HG03442 (cell line): Measurements from ENCODE around the gene CRKL.

Experiments
- ATAC-seq: cut with Tn5 transposase; IDR thresholded peaks from one replicate; pipeline ENCODE4 v1.9.1; 2021; ENCODE audit warnings: mild to moderate bottlenecking, moderate library complexity; ENCODE audit not compliant: unreplicated experiment

CRKL gene

GRCh38 chr22:20951151-20951931, 34.1 kb downstream of the CRKL start:
- ATAC-seq, result no peak

DNA sequence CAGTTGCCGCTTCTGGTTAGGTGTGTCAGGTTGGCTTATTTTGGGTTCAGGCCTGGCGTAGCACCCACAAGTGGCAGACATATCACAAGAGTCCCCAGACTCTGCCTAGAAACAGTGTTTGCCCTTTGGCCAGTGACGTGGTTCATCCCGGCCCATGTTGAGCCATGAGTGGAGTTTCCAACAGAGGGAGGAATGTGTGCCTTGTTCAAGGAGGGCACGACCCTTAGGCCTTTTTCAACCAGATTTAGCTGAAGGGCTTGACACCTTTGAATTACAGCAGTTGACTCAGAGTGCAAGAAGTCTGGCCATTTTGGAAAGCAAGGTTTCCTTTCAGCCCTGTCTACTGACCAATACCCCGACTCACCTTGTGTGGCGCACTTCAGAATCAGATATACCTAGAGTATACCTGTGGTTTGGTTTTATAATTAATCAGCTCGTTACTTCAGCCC, 34.7 kb downstream of the CRKL start:
- no peak for ATAC-seq

- no peak for ATAC-seq
Observed at GRCh38 chr22:20952544-20953341, 35.5 kb downstream of the CRKL start.

DNA sequence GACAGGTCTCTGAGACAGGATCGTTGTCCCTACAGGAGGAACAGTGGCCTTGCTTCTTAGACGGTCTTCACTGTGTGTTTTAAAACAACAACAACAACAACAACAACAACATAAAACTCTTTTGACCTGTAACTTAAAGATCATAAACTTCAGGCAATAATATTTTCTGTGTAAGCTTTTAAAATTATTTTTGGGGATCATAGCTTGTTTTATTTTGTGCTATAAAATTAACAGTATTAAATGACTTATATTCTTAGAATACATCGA, 36.1 kb downstream of the CRKL start:
- ATAC-seq, result no peak

- ATAC-seq, result no peak
Observed at GRCh38 chr22:20953668-20954500, 36.7 kb downstream of the CRKL start.

DNA sequence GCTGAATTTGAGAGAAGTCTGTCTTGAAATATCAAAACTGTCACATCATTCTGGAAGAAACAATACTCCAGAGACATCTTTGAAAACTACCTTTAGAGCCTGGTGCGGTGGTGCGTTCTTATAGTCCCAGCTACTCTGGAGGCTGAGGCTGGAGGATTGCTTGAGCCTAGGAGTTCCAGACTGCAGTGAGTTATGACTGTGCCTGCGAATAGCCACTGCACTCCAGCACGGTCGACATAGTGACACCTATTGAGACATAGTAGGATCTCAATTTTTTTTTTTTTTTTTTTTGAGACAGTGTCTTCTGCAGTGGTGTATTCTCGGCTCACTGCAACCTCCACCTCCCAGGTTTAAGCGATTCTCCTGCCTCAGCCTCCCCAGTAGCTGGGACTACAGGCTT, 38.3 kb downstream of the CRKL start:
- ATAC-seq, result no peak

DNA sequence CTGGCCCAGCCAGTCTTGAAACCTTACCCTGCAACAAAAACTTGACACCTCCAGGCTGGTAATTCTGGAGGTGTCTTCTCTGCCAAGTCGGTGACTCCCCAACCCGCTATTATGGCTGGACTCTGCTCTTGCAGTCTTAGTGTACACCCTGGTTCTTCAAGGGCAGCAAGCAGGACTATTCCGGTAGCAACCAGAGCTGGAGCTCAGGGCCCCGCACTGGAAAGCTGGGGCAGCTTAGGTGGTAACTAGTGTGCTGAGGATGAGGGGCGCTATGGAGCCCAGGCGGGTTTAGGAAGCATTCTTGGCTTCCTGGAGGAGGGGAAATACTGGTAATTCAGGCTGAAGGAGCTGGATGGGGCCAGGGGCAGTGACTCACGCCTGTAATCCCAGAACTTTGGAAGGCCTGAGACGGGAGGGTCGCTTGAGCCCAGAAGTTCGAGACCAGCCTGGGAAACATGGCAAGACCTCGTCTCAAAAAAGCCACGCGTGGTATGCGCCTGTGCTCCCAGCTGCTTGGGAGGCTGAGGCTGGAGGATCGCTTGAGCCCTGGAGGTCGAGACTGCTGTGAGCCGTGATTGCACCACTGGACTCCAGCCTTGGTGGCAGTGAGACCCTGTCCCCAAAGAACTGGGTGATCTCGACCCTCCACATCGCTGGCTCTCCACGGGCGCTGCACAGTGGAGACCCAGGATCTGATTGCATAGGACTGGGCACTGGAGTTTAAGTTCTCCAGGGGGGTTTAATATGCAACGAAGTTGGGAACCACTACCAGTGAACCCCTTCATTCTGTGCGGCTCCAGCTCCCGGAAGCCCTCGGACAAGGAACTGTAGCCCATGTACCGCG, 39.3 kb downstream of the CRKL start:
- no peak for ATAC-seq

- ATAC-seq, result no peak
Observed at GRCh38 chr22:20957102-20957682, 40.0 kb downstream of the CRKL start.

DNA sequence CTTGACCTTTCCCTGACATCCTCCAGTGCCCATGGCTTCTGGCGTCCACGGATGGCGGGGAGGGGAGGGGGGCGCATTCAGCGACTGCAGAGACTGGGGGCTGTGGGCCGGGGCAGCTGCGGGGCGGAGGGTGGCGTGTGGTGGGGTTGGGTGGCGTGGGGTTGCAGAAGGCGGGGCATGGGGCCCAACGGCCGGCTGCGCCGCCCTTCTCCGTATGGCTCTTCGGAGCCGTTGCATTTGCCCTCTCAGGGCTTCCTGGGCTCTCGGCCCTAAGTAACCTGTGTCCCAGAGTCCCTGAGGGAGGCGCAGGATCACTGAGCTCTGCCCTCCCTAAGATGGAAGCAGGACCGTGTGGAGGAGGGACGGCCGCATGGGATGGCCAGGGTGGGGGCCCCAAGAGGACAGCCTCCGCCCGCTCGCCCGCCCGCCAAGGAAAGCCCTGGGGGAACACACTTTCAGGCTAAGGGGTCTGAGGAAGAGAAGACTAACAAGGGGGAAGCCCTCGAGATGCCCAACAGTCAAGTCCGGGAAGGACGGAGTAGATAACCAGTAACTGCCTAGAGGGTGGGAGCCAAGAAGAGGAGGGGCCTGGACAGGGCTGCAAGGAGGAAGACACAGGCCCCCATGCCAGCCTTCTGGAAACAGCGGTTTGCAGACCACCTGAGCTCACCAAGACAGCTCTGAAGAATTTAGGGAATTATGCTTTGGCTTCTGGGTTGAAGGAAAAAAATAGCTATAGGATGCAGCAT, 40.6 kb downstream of the CRKL start:
- no peak for ATAC-seq

DNA sequence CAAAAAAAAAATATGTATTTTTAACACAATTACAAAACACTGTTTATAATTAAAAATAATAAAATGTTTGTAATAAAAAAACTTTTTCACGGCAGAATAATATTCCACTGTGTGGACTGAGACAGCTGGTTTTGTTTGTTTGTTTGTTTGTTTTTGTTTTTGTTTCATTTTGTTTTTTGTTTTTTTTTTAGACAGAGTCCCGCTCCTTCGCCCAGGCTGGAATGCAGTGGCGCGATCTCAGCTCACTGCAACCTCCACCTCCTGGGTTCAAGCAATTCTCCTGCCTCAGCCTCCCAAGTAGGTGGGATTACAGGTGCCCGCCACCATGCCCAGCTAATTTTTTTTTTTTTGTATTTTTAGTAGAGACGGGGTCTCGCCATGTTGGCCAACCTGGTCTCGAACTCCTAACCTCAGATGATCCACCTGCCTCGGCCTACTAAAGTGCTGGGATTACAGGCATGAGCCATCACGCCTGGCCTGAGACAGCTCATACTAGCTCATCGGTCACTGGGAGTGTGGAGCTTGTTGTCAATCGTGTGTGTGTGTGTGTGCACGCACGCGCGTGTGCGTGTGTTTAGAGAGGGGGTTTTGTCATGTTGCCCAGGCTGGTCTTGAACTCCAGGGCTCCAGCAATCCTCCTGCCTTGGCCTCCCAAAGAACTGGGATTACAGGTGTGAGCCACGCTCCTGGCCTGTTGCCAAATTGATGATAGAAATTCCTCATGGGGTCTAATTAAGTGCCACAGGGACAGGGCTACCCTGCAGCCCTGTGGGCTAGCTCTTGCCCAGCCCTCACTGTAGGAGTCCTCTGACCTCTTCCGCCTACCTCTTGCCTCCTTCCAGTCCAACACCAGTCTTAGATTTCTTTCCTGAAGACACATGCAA, 42.6 kb downstream of the CRKL start:
- ATAC-seq, result no peak

DNA sequence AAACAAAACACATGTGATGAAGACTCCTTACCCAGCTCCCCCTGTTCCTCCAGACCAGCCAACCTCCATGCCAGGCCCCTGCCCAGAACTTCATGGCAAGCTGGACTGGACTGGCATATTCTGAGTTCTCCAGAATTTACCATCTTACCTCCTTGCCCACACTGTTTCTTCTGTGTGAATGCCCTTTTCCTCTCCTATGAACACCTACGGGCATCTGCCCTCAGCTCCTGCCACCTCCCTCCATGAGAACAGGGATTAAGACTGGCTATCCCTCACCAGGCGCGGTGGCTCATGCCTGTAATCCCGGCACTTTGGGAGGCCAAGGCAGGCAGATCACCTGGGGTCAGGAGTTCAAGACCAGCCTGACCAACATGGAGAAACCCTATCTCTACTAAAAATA, 43.4 kb downstream of the CRKL start:
- ATAC-seq, result no peak

- ATAC-seq, result no peak
Observed at GRCh38 chr22:20962491-20962945, 45.3 kb downstream of the CRKL start.

- no peak for ATAC-seq
Observed at GRCh38 chr22:20963201-20964052, 46.2 kb downstream of the CRKL start.

DNA sequence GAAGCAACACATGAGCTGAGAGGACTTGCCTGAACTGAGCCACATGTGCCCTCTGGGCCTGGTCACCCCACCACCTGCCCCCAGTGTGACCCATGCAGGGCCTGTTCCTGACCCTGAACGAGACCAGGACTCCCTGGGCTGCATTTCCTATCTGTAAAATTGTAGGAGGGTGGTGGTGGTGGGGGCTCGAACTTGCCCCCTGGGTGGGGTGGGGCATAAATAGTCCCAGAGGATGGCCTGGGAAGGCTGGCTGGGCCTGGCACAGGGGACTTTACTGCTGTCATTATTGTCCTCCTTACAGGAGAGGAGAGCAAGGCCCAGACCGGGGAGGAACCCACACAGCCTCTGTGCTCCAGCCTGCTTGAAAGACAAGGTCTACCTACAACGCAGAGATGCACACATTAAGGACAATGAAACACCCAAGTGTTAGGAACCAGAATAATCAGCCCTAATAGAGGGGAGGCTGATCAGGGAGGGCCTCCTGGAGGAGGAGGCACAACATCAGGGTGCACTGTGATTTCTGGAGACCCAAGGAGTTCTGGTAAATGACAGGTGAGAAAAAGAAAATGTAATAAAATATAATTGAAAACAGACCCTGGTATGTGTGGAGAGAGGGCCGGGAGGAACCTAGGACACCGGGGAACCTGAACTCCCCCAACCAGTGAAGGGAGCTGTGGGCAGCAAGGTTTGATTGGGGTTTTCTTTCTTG, 47.0 kb downstream of the CRKL start:
- no peak for ATAC-seq

GRCh38 chr22:20964799-20965103, 47.5 kb downstream of the CRKL start:
- ATAC-seq, result no peak

GRCh38 chr22:20965104-20965887, 48.1 kb downstream of the CRKL start:
- ATAC-seq, result no peak
